Lower leg skin (tissue), 3 donors: ENCODE measurements around the gene POLR3GL.

ENCODE experiments used
- POLR2A ChIP-seq, 2 donors: fragments of 450-650 bp; IDR thresholded peaks; one replicate each; pipeline ENCODE4 v1.6.1; 2016 to 2017; ENCODE audit warnings: antibody characterized with exemption in 2 of 2, mild to moderate bottlenecking in 1 of 2, moderate library complexity in 1 of 2
- TF ChIP-seq, protein P1 (sequence below), 3 donors: fragments of 450-650 bp; IDR thresholded peaks; one replicate each; pipeline ENCODE4 v1.5.1; 2016; ENCODE audit warnings: antibody characterized with exemption in 3 of 3, mild to moderate bottlenecking in 3 of 3, moderate library complexity in 2 of 3

DNA sequence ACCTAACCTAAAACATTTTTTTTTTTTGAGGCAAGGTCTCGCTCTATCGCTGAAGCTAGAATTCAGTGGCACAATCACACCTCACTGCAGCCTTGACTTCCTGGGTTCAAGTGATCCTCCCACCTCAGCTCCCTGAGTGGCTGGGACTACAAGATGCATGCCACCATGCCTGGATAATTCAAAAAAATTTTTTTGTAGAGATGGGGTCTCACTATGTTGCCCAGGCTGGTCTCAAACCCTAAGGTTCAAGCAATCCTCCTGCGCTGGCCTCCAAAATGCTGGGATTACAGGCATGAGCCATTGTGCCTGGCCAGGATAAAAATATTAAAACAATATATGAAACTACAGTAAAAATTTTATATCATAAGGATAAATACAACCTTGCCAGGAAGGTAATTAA lies 11.6 kb upstream of the POLR3GL start:
- TF ChIP-seq POLR2A (IDR thresholded peaks at IDR 0.05): no peak
- TF ChIP-seq, protein P1, sequence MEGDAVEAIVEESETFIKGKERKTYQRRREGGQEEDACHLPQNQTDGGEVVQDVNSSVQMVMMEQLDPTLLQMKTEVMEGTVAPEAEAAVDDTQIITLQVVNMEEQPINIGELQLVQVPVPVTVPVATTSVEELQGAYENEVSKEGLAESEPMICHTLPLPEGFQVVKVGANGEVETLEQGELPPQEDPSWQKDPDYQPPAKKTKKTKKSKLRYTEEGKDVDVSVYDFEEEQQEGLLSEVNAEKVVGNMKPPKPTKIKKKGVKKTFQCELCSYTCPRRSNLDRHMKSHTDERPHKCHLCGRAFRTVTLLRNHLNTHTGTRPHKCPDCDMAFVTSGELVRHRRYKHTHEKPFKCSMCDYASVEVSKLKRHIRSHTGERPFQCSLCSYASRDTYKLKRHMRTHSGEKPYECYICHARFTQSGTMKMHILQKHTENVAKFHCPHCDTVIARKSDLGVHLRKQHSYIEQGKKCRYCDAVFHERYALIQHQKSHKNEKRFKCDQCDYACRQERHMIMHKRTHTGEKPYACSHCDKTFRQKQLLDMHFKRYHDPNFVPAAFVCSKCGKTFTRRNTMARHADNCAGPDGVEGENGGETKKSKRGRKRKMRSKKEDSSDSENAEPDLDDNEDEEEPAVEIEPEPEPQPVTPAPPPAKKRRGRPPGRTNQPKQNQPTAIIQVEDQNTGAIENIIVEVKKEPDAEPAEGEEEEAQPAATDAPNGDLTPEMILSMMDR (IDR thresholded peaks at IDR 0.05): no peak
